OCI-LY3 (cell line): ENCODE data around the gene DUSP7.
A peak's percentile ranks its signal among the peaks of the same experiment; 100 is the strongest.

Source experiments
- CTCF ChIP-seq: fragments of 200-600, 300-600 bp; sonication (generic); IDR thresholded peaks from 2 replicates; pipeline ENCODE4 v1.5.1; 2014; ENCODE audit warnings: antibody characterized with exemption, low read length, low read depth
- EZH2phosphoT487 ChIP-seq: fragments of 200-600 bp; shearing (Covaris generic); IDR thresholded peaks from 2 replicates; pipeline ENCODE4 v1.6.1; 2018; ENCODE audit warnings: antibody characterized with exemption, mixed run types, low read depth

- TF ChIP-seq CTCF (peak; percentile 100), EZH2phosphoT487 (no peak)
Measured at GRCh38 chr3:52001443-52001974, 54.9 kb downstream of the DUSP7 start.
